ENCODE results near the gene ISM1.

ISM1 gene

GRCh38 chr20:13312300-13312699, 91.2 kb downstream of the ISM1 start:
- Histone ChIP-seq H3K9me3 (ENCODE audit: control insufficient read depth, insufficient read depth, low read length) (no peaks in the 10 kb centered on the region; the same call in 1 of the 2 replicates), H3K36me3 (ENCODE audit: insufficient read depth, low read length) (no peaks in the 10 kb centered on the region), H3K9ac (ENCODE audit: low read depth, low read length) (no peak overlapping the region), H3K4me1 (ENCODE audit: insufficient read depth, low read length) (no peaks in the 10 kb centered on the region; the same call in 1 of the 2 replicates)

GRCh38 chr20:13313201-13313600, 92.1 kb downstream of the ISM1 start:
- peaks cover under 1% of the 10 kb centered on the region; the same call in 1 of the 2 replicates for H3K9me3 ChIP-seq (ENCODE audit: control insufficient read depth, insufficient read depth, low read length)
- H3K36me3 ChIP-seq (ENCODE audit: insufficient read depth, low read length), result no peaks in the 10 kb centered on the region
- no peaks in the 10 kb centered on the region; the same call in 1 of the 2 replicates for H3K4me1 ChIP-seq (ENCODE audit: insufficient read depth, low read length)
- no peak overlapping the region for H3K9ac ChIP-seq (ENCODE audit: low read depth, low read length)

DNA sequence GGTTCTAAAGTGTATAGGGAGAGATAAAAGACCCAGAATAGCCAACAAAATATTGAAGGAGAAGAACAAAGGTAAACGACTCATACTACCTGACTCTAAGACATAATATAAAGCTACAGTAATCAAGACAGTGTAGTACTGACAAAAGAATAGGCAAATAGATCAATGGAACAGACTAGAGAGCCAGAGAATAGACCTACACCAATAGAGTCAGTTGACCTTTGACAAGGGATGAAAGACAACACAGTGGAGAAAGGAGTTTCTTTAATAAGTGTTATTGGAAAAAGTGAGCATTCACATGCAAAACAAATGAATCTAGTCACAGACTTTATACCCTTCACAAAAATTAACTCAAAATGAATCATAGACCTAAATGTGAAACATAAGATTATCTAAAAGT, 96.4 kb downstream of the ISM1 start:
- H3K9me3 ChIP-seq (ENCODE audit: control insufficient read depth, insufficient read depth, low read length), result peaks cover 3% of the 10 kb centered on the region; the same call in 1 of the 2 replicates
- no peaks in the 10 kb centered on the region; the same call in 1 of the 2 replicates for H3K4me1 ChIP-seq (ENCODE audit: insufficient read depth, low read length)
- H3K36me3 ChIP-seq (ENCODE audit: insufficient read depth, low read length), result no peaks in the 10 kb centered on the region
- H3K9ac ChIP-seq (ENCODE audit: low read depth, low read length), result no peak overlapping the region

DNA sequence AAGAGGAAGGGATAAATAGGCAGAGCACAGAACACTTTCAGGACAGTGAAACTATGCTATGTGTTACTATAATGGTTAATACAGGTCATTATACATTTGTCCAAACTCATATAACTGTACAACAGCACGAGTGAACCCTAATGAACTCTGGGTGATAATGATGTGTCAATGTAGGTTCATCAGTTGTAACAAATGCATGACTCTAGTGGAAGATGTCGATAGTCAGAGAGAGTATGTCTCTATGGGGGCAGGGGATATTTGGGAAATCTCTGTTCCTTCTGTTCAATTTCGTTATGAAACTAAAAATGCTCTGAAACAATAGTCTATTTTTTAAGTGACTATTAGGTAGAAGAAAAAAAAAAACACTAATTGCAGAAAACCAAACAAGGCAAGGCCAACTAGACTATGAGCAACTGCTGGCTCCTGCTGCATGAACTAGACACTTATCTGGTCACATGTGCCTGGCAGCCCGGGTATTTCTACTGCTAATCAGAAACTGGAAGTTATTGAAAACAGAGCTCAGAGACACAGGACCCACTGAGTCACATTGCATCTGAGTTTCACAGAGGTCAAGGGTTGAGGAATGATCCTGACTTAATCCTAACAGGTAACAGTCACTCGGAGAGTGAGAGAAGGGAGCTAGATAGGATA, 97.9 kb downstream of the ISM1 start:
- Histone ChIP-seq H3K9me3 (ENCODE audit: control insufficient read depth, insufficient read depth, low read length) (peaks cover 3% of the 10 kb centered on the region; the same call in 1 of the 2 replicates), H3K9ac (ENCODE audit: low read depth, low read length) (no peak overlapping the region), H3K4me1 (ENCODE audit: insufficient read depth, low read length) (no peaks in the 10 kb centered on the region; the same call in 1 of the 2 replicates), H3K36me3 (ENCODE audit: insufficient read depth, low read length) (no peaks in the 10 kb centered on the region)

DNA sequence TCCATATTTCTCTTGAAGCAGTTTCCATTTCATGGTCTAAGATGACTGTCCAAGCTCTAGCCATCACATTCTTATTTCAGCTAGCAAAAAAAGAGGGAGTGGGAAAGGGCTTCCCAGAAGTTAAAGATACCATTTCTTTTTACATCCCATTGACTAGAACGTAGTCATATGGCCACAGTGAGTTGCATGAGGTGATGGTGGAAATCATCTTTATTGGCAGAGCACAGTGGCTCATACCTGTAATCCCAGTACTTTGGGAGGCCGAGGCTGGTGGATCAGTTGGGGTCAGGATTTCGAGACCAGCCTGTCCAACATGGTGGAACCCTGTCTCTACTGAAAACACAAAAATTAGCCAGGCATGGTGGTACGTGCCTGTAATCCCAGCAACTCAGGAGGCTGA, 99.6 kb downstream of the ISM1 start:
- H3K9me3 ChIP-seq (ENCODE audit: control insufficient read depth, insufficient read depth, low read length), result peaks cover 3% of the 10 kb centered on the region; the same call in 1 of the 2 replicates
- H3K36me3 ChIP-seq (ENCODE audit: insufficient read depth, low read length), result no peaks in the 10 kb centered on the region

GRCh38 chr20:13321416-13321815, 100.3 kb downstream of the ISM1 start:
- Histone ChIP-seq H3K36me3 (ENCODE audit: insufficient read depth, low read length) (no peaks in the 10 kb centered on the region), H3K9me3 (ENCODE audit: control insufficient read depth, insufficient read depth, low read length) (peaks cover 3% of the 10 kb centered on the region; the same call in 1 of the 2 replicates), H3K9ac (ENCODE audit: low read depth, low read length) (no peak overlapping the region), H3K4me1 (ENCODE audit: insufficient read depth, low read length) (no peaks in the 10 kb centered on the region; the same call in 1 of the 2 replicates)

More for the DNA sequence above, 99.6 kb downstream of the ISM1 start:
- H3K9ac ChIP-seq (ENCODE audit: low read depth, low read length), result no peak overlapping the region
- H3K4me1 ChIP-seq (ENCODE audit: insufficient read depth, low read length), result no peaks in the 10 kb centered on the region; the same call in 1 of the 2 replicates

DNA sequence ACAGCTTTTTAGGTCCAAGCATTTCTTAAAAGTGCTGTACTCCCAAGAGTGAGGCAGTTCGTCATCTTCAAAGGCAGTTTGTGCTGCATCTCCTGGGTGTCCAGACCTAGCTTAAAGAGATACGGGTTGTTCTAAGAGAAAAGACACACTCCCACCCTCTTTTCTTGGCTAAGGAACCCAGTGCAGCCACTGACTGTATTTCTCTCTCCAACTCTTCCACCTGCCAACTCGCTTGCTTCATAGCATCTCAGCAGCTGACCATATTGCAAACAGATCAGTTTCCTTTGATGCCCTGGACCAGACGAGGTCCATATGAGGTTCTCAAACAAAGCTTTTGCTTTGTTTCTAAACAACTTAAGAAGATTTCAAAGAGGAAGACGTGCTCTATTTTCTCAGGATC, 101.1 kb downstream of the ISM1 start:
- no peak overlapping the region for H3K9ac ChIP-seq (ENCODE audit: low read depth, low read length)
- H3K4me1 ChIP-seq (ENCODE audit: insufficient read depth, low read length), result no peaks in the 10 kb centered on the region; the same call in 1 of the 2 replicates
- H3K9me3 ChIP-seq (ENCODE audit: control insufficient read depth, insufficient read depth, low read length), result peaks cover 3% of the 10 kb centered on the region; the same call in 1 of the 2 replicates
- H3K36me3 ChIP-seq (ENCODE audit: insufficient read depth, low read length), result no peaks in the 10 kb centered on the region

DNA sequence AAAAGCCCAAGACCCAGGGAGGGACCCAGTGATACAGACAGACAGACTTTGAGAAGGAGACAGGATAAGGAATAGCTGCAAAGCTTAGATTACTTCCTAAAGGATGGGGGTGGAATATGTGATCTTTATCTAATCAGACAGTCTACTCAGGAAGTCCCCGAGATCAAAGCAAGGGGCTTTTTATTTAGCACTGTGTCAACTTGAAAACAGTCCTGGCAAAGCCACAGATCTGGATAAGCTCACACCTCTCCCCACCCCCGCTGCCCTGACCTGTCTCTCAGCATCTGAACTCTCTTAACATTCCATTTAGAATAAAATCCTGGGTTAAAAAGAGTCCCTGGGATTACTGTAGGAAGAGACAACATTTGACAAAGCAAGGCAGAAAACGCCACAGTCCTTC, 101.5 kb downstream of the ISM1 start:
- Histone ChIP-seq H3K36me3 (ENCODE audit: insufficient read depth, low read length) (no peaks in the 10 kb centered on the region), H3K4me1 (ENCODE audit: insufficient read depth, low read length) (no peaks in the 10 kb centered on the region; the same call in 1 of the 2 replicates), H3K9ac (ENCODE audit: low read depth, low read length) (no peak overlapping the region), H3K9me3 (ENCODE audit: control insufficient read depth, insufficient read depth, low read length) (peaks cover 3% of the 10 kb centered on the region; the same call in 1 of the 2 replicates)

DNA sequence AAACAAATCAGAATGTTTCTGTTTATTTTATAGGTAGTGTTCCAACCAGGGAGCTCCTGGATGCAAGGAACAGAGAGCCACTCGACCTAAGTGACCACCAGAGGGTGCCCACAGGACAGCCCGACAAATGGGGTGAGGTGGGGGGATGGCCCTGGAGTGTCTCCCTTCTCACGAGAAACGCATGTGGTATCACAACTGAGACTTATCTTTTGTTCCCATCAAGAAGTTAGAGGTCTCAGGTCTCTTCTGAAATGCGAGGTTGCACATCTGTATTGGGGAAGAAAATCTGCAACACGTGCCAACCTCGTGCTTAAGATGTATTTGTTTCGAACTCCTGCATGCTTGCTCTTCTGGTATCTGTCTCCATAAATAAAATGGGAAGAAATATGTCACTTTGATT, 104.0 kb downstream of the ISM1 start:
- Histone ChIP-seq H3K9me3 (ENCODE audit: control insufficient read depth, insufficient read depth, low read length) (no peaks in the 10 kb centered on the region), H3K4me1 (ENCODE audit: insufficient read depth, low read length) (no peaks in the 10 kb centered on the region; the same call in 1 of the 2 replicates), H3K9ac (ENCODE audit: low read depth, low read length) (no peak overlapping the region), H3K36me3 (ENCODE audit: insufficient read depth, low read length) (no peaks in the 10 kb centered on the region)

- no peaks in the 10 kb centered on the region for H3K9me3 ChIP-seq (ENCODE audit: control insufficient read depth, insufficient read depth, low read length)
- no peak overlapping the region for H3K9ac ChIP-seq (ENCODE audit: low read depth, low read length)
- H3K36me3 ChIP-seq (ENCODE audit: insufficient read depth, low read length), result no peaks in the 10 kb centered on the region
- no peaks in the 10 kb centered on the region; the same call in 1 of the 2 replicates for H3K4me1 ChIP-seq (ENCODE audit: insufficient read depth, low read length)
Observed at GRCh38 chr20:13325796-13326340, 104.8 kb downstream of the ISM1 start.

- Histone ChIP-seq H3K36me3 (ENCODE audit: insufficient read depth, low read length) (no peaks in the 10 kb centered on the region), H3K9ac (ENCODE audit: low read depth, low read length) (no peak overlapping the region), H3K9me3 (ENCODE audit: control insufficient read depth, insufficient read depth, low read length) (no peaks in the 10 kb centered on the region), H3K4me1 (ENCODE audit: insufficient read depth, low read length) (0 out of 2 replicates have a peak, but pooled peaks cover 9% of the 10 kb centered on the region)
Observed at GRCh38 chr20:13331536-13331935, 110.5 kb downstream of the ISM1 start.

- Histone ChIP-seq H3K36me3 (ENCODE audit: insufficient read depth, low read length) (no peaks in the 10 kb centered on the region), H3K9ac (ENCODE audit: low read depth, low read length) (no peak overlapping the region), H3K9me3 (ENCODE audit: control insufficient read depth, insufficient read depth, low read length) (no peaks in the 10 kb centered on the region), H3K4me1 (ENCODE audit: insufficient read depth, low read length) (0 out of 2 replicates have a peak, but pooled peaks cover 9% of the 10 kb centered on the region)
Observed at GRCh38 chr20:13333036-13333435, 112.0 kb downstream of the ISM1 start.

GRCh38 chr20:13333793-13334192, 112.7 kb downstream of the ISM1 start:
- Histone ChIP-seq H3K4me1 (ENCODE audit: insufficient read depth, low read length) (0 out of 2 replicates have a peak, but pooled peaks cover 9% of the 10 kb centered on the region), H3K9ac (ENCODE audit: low read depth, low read length) (no peak overlapping the region), H3K9me3 (ENCODE audit: control insufficient read depth, insufficient read depth, low read length) (no peaks in the 10 kb centered on the region), H3K36me3 (ENCODE audit: insufficient read depth, low read length) (no peaks in the 10 kb centered on the region)

DNA sequence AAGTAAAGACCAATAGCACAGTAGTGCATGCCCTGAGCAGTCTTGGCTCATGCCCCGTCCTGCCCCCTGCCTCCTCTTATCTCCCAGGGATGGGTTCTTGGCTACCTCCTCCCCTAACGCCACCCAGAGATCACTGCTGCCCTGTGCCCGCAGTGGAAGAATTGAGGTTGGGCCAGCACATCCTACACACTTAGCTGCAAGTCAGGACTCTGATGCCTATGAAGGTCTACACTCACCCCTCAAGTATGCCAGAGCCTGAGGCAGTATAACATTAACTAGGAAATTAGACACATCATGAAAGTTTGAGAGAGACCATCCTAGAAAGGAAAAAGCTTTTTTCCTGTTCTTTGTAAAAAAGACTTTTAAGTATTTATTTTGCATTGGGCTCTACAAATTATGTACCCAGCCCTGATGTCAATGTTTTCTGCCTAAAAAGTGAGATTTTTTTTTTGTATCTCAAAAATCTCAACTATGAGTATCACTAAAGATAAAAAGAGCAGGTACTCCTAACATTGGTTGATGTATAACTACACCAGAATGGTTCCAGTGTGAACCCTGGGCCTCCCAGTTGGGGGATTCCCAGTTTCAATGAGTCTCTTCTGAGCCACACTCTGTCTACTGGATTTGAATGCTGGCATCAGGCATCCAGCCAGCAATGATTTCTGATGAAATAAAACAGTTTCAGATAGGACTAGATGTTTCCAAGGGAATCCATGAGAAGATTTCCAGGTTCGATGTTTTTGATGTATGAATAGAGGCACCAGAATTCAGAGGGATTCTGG, 115.4 kb downstream of the ISM1 start:
- no peaks in the 10 kb centered on the region for H3K36me3 ChIP-seq (ENCODE audit: insufficient read depth, low read length)
- H3K9me3 ChIP-seq (ENCODE audit: control insufficient read depth, insufficient read depth, low read length), result no peaks in the 10 kb centered on the region
- H3K9ac ChIP-seq (ENCODE audit: low read depth, low read length), result no peak overlapping the region
- 0 out of 2 replicates have a peak, but pooled peaks cover 6% of the 10 kb centered on the region for H3K4me1 ChIP-seq (ENCODE audit: insufficient read depth, low read length)
